HG02571 (cell line): ENCODE data around the gene ICAM4.
A peak's percentile ranks its signal among the peaks of the same experiment; 100 is the strongest.

Experiments
- ATAC-seq: cut with Tn5 transposase; IDR thresholded peaks from one replicate; pipeline ENCODE4 v1.9.1; 2021; ENCODE audit warnings: mild to moderate bottlenecking, moderate library complexity; ENCODE audit not compliant: unreplicated experiment

Gene ICAM4

DNA sequence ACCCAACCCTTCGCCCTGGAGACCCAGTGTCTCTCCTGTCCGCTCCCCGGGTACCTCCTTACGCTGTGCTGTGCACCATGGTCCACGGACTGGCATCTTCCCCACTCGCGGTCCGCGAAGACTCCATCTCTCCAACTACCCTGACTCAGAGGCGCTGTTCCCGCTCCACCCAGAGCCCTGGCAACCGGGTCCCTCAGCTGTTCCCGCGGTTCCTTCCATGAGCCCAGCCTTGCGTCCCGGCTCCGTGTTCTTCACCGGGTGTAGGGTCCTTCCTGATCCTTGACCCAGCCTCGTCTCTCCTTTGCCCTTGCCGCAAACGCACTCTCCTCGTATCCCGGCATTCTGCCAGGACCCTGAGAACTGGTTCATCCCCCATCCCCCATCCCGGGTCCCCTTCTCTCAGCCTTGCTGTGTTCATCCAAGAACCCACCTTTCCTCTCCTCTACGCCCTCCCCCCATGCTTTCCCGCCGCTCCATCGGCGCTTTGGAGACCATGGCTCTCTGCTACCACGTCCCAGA is 3.7 kb downstream of the ICAM4 start:
- no peak for ATAC-seq

DNA sequence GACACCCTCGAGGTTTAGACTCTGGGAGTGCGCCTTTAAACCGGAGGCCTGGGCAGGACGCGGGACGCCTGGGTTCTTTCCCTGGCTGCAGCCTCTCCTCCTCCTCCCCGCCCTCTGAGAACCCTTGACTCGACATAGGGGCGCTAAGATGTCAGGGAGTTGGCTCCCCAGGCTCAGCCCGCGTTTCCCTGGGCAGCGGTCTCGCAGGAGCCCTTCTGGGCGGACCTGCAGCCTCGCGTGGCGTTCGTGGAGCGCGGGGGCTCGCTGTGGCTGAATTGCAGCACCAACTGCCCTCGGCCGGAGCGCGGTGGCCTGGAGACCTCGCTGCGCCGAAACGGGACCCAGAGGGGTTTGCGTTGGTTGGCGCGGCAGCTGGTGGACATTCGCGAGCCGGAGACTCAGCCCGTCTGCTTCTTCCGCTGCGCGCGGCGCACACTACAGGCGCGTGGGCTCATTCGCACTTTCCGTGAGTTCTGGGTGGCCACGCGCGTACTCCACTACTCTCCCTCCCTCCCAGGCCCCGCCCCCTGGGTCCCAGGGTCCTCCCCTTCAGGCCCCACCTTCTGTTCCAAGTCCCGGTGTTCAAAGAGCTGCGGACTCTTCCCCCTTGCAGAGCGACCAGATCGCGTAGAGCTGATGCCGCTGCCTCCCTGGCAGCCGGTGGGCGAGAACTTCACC is 4.3 kb downstream of the ICAM4 start:
- no peak for ATAC-seq

GRCh38 chr19:10291554-10292205 is 4.9 kb downstream of the ICAM4 start:
- no peak for ATAC-seq

- ATAC-seq, result no peak
These were observed 5.5 kb downstream of the ICAM4 start for GRCh38 chr19:10292206-10292788.

- ATAC-seq, result no peak
These were observed 6.3 kb downstream of the ICAM4 start for GRCh38 chr19:10292789-10293636.

DNA sequence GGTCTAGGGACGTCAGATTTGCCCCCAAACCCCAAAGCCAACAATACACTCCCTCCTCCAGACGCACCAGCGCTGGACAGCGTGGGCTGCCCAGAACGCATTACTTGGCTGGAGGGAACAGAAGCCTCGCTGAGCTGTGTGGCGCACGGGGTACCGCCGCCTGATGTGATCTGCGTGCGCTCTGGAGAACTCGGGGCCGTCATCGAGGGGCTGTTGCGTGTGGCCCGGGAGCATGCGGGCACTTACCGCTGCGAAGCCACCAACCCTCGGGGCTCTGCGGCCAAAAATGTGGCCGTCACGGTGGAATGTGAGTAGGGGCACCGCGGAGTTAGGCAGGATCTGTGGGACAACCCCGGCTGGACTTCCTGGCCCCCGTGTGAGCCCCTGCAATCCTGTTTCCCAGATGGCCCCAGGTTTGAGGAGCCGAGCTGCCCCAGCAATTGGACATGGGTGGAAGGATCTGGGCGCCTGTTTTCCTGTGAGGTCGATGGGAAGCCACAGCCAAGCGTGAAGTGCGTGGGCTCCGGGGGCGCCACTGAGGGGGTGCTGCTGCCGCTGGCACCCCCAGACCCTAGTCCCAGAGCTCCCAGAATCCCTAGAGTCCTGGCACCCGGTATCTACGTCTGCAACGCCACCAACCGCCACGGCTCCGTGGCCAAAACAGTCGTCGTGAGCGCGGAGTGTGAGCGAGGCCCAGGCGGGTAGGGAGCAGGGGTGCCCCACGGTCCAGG is 7.0 kb downstream of the ICAM4 start:
- ATAC-seq, result no peak

GRCh38 chr19:10294368-10294697 is 7.6 kb downstream of the ICAM4 start:
- ATAC-seq, result no peak

- ATAC-seq, result peak; percentile 41
These were observed 8.6 kb downstream of the ICAM4 start for GRCh38 chr19:10295305-10295846.

- ATAC-seq, result no peak
These were observed 9.3 kb downstream of the ICAM4 start for GRCh38 chr19:10295847-10296591.

DNA sequence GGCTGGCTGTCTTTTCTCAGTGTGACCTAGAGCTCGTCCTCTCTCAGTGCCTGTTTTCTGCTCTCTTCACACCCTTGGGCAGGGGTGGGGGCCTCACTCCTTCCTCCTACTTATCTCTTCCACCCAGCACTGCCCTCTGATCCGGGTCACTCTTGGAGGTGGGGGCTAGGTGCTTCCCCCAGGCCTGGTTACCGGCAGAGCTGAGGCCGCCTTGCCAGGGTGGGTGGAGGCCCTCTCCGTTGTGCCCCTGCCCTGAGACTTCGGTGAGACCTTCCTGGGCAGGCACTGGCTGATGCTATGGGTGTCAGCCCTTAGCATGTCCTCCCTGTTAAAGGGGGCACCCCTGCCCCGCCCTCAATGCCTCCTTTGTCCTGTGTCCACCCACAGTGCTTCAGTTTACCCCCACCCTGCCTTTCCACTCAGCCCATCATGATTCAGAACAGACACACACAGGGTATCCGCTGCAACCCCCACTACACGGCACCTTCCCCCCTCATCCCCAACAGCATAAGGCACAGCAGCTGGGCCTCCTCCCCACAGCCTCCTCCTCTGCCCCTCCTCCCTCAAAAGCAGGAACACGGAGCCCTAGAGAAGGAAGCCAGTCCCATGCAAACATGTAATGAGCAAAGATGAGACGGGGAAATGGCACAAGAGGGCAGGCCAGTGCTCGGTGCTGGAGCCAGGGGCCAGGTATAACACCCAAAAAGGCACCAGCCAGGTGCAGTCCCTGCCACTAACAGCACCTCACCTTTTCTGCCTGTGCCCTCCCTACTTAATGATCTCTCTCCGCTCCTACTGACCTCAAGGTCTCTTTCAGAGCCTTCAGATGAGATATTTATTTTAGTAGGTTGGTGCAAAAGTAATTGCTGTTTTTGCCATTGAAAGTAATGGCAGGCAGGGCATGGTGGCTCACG is 13.0 kb downstream of the ICAM4 start:
- ATAC-seq, result no peak

GRCh38 chr19:10305139-10305806 is 18.5 kb downstream of the ICAM4 start:
- ATAC-seq, result no peak

DNA sequence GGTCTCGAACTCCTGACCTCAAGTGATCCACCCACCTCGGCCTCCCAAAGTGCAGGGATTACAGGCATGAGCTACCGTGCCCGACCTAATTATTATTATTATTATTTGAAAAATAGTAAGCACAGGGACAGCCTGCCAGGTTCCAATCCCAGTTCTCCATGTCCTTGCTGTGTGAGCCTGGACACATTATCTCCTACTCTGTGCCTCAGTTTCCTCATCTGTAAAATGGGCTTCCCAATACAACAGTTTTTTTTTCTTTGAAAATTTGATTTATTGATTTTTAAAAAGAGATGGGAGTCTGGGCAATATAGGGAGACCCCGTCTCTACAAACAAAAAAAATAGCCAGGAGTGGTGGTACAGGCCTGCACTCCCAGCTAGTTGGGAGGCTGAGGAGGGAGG is 19.6 kb downstream of the ICAM4 start:
- ATAC-seq, result no peak

DNA sequence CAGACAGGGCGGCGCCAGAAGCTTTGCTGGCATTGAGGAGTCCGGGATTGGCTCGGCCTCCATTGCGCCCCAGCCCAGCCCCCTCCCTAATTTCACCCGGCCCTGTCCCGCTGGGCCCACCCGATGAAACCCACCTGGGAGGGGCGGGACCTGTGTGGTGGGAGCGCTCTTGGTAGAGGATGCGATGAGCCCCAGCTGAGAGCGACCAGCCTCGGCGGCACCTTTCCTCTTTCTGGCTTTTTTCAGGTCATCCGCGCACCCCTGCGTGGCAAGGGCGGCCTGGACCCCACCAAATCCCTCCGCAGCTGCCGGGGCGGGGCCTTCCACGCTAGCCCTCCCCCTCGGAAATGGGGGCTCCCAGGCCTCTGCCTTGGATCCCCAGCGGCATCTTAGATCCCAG is 22.7 kb downstream of the ICAM4 start, which contains the start of gene ZGLP1:
Gene ZGLP1 (minus strand): TSS at position 393 of the 400 bp plus-strand sequence.
- ATAC-seq, result no peak

DNA sequence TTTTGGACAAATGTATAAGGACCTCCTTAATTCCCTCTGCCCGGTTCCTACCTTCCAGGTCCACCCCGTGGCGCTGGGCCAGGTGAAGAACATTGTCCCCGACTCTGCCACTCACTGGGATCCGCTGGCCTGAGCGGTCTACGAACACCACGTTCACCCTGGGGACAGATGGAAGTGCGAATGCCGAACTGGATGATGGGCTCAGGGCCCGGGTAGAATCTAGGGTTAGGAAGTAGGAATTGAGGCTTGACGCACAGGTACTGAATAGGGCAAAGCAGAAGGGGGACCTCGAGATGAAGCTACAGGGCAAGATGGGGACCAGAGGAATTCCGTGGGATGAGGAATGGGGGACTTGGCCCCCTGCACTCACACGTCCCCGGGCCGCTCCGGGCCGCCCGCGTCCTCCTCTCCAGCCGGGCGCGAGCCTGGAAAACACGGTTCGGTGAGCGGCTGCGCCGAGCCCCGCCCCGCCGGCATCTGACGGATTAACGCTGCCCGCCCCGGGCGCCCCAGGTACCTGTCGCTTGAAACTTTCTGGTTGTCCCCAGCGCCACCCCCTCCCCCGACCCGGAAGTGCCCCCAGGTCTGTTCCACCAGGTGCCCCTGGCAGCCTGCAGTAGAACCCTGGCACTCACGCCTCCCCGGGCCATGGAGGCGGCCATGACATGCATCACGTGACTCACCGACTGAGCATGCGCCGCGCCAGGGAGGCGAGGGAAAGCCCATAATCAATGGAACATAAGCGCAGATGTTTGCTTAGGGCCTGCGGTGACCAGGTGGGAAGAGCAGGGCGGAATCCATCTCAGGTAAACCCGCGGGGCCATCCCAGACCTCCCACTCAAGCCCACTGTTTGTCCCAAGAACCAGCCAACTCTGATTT is 28.8 kb downstream of the ICAM4 start, which contains the start of gene FDX2:
Gene FDX2 (minus strand): TSS at position 681 of the 880 bp plus-strand sequence. CDS start 19 bp downstream, at position 662.
- ATAC-seq, result no peak

GRCh38 chr19:10316229-10317044 is 29.7 kb downstream of the ICAM4 start:
- ATAC-seq, result no peak
